ENCODE measurements around the gene CLIP1.
A peak's percentile ranks its signal among the peaks of the same experiment; 100 is the strongest.

The CLIP1 gene

DNA sequence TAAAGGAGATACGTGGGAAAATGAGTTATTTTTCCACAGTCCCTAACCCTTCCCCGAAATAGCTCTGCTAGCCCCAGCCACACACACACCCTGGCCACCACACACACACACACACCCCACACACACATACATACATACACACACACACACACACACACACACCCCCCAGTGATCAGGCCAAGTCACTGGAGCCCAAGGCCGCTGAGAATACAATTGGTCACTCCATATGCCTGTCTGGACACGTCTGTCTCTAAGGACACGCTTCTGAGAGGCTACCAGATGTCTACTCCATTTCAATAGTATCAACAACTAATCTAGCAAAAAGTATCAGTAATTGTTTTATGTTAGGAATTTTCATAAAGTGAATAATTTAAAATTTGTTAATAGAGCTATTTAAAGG is 183.6 kb downstream of the CLIP1 start:
- no peak for FAIRE-seq

DNA sequence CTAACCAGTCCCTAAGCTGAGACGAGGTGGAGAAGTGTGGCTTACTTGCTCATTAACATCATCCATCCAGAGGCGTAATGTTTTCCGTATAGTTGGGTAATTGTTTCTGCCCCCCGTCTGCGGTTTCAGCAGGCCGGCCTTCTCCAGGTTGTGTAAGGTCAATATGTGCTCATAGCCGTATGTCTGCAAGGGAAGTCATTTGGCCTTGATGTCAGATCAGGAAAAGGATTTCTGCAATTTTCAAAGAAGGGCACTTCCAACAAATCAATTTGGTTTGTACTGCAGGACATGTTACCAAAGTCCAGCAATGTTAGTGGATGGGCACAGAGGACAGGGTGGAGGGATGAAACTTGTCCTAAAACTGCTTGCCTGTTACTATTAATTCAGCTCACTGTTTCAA is 186.7 kb downstream of the CLIP1 start:
- FAIRE-seq = no peak

DNA sequence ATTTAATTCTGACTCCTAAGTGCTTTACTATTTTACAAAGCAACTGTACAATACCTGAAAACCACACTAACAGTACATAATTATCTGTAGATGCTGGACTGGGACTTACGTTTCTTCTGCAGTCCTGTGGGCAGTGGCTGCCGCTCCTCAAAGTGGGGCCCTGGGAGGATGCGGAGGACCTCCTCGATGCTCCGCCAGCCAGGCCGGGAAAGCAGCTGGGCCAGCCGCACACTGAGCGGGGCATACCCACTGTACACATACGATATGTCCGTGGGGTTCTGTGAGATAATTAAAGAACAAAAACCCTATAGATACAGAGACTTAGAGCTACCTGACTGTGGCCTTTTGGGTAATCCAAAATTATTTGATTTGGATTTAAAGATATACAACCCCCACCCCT is 189.8 kb downstream of the CLIP1 start:
- no peak for FAIRE-seq

GRCh38 chr12:122230798-122231197 is 191.7 kb downstream of the CLIP1 start:
- FAIRE-seq = no peak

GRCh38 chr12:122228092-122228491 is 194.4 kb downstream of the CLIP1 start:
- no peak for FAIRE-seq

DNA sequence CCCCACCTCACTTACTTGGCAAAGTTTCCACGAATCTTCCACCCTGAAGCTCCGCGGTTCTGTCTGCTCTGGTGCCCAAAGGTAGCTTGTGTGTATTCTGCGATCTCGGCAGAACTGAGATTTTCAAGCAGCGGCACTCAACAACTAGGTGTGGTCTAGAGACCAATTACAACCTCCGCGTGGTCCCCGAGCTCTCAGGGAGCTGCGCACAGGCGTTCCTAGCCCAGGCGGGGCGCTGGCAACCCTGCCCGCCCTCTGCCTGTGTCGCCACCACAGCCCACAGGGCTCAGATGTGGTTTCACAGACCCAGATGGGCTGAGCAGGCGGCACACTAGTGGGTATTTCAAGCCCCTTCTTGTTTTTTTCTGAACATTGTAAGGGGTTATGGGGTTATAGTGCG is 195.1 kb downstream of the CLIP1 start:
- no peak for FAIRE-seq

DNA sequence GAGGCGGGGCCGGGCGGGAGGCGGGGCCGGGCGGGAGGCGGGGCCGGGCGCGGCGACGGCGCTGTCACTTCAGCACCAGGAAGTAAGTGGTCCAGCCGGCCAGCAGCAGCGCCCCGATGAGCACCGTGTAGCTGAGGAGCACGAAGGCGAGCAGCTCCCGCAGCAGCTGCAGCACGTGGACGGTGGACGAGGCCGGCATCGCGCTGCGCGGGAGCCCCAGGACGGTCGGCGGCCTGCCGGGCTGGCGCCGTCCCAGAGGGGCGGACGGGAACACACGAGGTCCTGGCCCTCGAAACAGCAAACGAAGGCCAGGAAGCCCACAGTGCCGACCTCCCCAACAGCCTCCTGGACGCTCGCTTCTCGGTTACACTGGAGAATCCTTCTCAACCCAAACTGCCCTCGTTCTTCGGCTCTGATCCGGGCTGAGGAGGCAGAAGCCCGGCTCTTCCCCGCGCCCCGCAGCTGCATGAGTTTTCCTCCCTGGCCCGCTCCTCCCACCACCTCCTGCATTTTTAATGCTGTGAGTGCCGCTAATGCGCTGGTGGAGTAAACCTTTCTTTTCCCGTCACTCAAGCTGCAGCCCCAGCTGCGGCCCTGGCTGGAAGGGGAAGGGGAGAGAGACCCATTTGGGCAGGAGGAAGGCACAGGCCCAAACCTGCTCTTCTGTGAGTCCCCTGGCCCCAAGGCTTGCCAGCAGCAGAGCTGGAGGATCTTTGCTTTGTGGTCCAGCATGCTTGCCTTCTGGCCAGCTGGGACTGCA is 195.9 kb downstream of the CLIP1 start:
- FAIRE-seq = no peak

DNA sequence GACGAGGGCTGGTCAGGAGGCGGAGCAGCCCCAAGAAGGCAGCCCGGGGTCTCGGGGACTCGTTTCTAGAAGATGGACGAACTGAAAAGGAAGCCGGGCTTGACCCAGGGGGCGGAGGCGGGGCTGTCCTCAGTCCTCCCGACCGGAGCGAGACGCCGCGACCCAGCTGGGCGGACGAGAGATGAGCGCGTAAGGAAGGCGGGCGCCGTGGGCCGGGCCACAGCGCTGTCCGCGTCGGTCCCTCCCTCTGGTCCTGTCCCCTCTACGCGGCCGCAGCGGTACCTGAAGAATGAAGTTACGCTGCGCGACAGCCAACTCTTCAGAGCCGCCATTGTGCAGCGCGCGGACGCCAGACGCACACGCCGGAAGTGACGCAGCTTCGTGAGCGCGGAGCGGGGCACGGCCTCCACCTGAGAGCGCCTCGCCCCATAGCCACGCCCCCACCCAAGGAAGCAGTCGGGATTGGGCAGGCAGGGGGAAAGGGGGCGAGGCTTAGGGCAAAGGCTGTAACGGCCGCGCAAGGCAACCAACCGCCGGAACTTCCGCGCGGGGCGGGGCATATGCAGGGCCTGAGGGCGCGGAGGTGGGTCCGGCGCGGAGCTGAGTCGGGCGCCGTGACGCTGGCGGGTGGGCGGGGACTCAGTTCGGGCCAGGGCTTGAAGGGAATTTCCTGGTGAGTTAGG is 196.6 kb downstream of the CLIP1 start, which contains the start of gene DIABLO:
DIABLO (minus strand) TSS at position 370 of the 683 bp plus-strand sequence; CDS start at position 332, 38 bp downstream.
- FAIRE-seq = peak; percentile 98

Data from A204.1 (cell line).